ENCODE results near the gene CAMSAP2.

CAMSAP2 gene

GRCh38 chr1:200905411-200906052 is 166.8 kb downstream of the CAMSAP2 start:
- TF ChIP-seq CTCF (IDR thresholded peaks at IDR 0.05; ENCODE audit: insufficient read depth, missing control alignments): no peak
- DNase-seq (ENCODE audit: insufficient read length, low spot score) (no peak), FAIRE-seq (no peak)

- FAIRE-seq (no peak), DNase-seq (ENCODE audit: insufficient read length, low spot score) (no peak)
- TF ChIP-seq CTCF (IDR thresholded peaks at IDR 0.05; ENCODE audit: insufficient read depth, missing control alignments): no peak
Observed at GRCh38 chr1:200906491-200906890, 167.8 kb downstream of the CAMSAP2 start.

GRCh38 chr1:200907611-200908097 is 169.0 kb downstream of the CAMSAP2 start:
- FAIRE-seq: no peak
- TF ChIP-seq CTCF (IDR thresholded peaks at IDR 0.05; ENCODE audit: insufficient read depth, missing control alignments): no peak

GRCh38 chr1:200908191-200908868 is 169.6 kb downstream of the CAMSAP2 start:
- TF ChIP-seq CTCF (IDR thresholded peaks at IDR 0.05; ENCODE audit: insufficient read depth, missing control alignments): no peak
- no peak for DNase-seq (ENCODE audit: insufficient read length, low spot score)
- FAIRE-seq: no peak

More at GRCh38 chr1:200907611-200908097, 169.0 kb downstream of the CAMSAP2 start:
- DNase-seq (ENCODE audit: insufficient read length, low spot score): no peak

- no peak for FAIRE-seq
- no peak for DNase-seq (ENCODE audit: insufficient read length, low spot score)
- TF ChIP-seq CTCF (IDR thresholded peaks at IDR 0.05; ENCODE audit: insufficient read depth, missing control alignments): no peak
Observed at GRCh38 chr1:200909071-200909470, 170.4 kb downstream of the CAMSAP2 start.

- no peak for FAIRE-seq
- no peak for DNase-seq (ENCODE audit: insufficient read length, low spot score)
- no peak for TF ChIP-seq CTCF (IDR thresholded peaks at IDR 0.05; ENCODE audit: insufficient read depth, missing control alignments)
Observed at GRCh38 chr1:200909757-200910239, 171.1 kb downstream of the CAMSAP2 start.

Data from D721Med (cell line).